HG02870 (cell line): ENCODE results near the gene ATOX1.
A peak's percentile ranks its signal among the peaks of the same experiment; 100 is the strongest.
"Not testable (repeated sequence)": the region's sequence is repeated elsewhere in the genome, so short reads cannot be mapped to it uniquely, and the experiment has no call there.

Experiments
- ATAC-seq: cut with Tn5 transposase; IDR thresholded peaks from one replicate; pipeline ENCODE4 v1.9.1; 2021; ENCODE audit warnings: mild to moderate bottlenecking, moderate library complexity; ENCODE audit not compliant: unreplicated experiment

ATOX1 gene, protein sequence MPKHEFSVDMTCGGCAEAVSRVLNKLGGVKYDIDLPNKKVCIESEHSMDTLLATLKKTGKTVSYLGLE

DNA sequence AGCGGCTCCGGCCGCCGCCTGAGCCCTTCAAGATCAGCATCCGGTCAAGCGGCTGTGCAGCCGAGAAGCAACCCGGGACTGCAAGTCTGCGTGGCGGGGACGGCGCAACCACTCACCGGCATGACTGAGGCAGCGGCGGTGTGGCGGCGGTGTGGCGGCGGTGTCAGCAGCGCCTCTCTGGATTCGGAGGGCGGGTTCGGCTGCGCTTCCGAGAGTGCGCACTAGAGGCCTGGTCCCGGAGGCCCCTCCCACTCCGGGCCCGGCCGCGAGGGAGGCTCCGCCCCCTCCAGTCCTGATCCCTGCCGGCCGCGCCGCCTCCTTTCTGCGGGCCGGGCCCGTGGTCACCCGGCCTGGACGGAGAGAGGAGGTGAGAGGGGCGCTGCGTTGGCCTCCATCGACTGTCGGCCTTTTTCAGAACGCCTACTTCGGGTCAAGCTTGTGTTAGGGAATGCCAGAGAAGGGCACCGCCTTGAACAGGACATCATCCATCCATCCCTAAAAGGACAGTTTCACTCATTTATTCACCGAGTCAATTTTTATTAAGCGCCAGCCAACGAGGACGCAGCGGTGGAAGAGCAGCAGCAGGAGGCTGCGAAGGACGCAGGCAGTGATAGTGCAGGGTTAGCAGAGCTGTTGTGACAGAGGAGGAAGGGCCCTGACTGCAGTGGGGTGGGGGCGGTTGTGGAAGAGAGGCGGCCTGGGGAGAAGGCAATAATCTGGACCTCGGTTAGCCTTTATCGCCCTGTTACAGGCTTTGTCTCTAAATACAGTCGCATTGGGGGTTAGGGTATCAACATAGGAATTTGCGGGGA lies at the start of gene ATOX1:
TSS of gene ATOX1 (minus strand) at position 202 of the 812 bp plus-strand sequence. CDS start at position 122, 80 bp downstream.
- peak; percentile 87 for ATAC-seq

DNA sequence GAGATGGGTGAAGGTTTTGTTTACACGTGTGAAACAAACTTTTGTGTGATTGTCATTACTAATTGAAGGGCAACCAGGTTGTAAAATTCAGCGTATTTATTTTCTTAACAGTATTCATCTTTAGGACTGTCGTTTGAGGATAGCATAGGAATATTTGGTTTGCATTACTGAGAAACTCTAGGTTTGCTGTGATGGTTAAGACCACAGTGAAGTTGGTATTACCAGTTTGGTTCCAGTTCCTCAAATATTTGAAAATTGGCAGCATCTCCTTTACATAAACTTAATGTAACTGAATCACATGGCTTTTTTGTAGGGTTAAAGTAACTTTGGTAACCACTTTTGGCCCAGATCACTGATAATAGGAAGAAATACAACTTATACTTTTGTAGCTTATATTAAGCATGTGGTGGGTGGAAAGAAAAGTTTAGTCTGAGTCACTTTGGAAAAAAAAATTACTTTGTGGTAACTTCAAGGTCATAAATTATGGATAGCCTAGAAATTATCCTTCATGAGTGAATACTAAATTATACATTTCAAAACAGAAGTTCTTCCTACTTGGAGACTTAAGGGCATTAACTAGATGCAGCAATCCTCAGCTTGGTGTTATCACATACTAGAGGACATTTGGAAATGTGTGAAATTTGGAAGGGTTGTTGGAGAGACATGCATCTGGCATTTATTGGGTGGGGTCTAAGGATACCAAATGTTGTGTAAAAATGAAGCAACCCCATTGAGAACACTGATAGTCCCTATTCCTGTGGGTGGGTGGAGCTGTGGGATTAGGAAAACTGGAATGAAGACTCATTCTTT lies 47.2 kb upstream of the ATOX1 start:
- ATAC-seq, result no peak

DNA sequence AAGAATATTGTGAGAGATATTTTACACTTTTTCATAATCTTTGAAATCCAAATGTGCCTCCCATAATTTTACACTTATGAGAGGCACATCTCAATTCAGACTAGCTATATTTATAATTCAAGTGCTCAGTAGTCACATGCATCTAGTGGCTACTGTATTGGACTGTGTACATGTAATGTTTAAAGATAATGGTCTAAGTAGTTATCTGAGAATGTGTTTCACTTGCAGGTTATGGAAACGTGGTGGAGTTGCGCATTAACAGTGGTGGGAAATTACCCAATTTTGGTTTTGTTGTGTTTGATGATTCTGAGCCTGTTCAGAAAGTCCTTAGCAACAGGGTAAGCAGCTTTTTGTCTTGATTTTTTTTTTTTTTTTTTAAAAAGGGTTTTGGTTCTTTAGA lies 42.1 kb upstream of the ATOX1 start:
- ATAC-seq, result no peak

DNA sequence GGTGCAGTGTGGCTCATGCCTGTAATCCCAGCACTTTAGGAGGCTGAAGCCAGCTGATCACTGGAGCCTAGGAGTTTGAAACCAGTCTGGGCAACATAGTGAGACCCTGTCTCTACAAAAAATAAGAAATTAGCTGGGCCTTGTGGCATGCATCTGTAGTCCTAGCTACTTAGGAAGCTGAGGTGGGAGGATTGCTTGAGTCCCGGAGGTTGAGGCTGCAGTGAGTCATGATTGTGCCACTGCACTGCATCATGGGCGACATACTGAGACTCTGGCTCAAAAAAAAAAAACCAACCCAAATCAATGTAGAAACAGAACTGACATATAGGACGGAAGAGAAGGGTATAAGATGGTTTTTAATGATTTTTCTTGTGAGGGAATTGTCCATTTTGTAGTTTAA lies 41.0 kb upstream of the ATOX1 start:
- ATAC-seq, result no peak

DNA sequence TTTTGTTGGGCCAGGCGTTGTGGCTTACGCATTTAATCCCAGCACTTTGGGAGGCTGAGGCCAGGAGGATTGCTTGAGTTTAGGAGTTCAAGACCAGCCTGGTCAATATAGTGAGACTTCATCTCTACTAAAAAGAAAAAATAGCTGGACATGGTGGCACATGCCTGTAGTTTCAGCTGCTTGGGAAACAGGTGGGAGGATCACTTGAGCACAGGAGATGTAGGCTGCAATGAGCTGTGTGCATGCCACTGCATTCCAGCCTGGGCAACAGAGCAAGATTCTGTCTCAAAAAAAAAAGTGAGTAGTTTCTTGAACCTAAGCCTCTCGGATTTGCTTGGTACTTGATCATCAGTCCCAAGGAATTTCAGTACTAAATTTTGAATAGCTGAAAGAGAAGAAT lies 40.2 kb upstream of the ATOX1 start:
- no peak for ATAC-seq

DNA sequence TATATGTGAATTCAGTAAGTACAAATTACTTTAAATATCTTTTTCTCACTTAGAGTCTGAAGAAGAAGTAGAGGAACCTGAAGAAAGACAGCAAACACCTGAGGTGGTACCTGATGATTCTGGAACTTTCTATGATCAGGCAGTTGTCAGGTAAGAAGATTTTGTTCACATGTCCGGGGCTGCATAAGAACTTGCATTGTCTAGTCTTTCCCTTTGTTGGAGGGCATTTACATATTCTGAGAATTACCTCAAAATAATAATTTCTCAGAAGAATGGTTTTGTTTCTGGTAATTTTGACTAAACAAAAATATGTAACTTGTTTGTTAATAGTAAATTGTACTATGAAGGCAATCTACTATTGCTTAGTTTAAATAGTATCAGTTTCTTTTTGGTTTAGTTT lies 37.0 kb upstream of the ATOX1 start:
- no peak for ATAC-seq

DNA sequence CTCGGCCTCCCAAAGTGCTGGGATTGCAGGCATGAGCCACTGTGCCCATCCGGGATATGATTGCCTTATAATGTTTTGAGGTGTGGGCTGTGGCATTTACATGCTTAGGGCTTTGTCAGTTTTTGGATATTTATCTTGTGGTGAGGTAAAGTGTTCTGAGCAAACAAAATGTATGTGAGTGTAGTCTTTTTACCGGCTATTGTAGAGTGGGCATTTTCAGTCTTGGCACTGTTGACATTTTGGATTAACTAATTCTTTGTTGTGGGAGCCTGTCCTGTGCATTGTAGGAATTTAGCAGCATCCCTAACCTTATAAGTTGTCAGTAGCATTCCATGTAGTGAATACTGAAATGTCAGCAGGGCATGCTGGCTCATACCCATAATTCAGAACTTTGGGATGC lies 34.9 kb upstream of the ATOX1 start:
- no peak for ATAC-seq

DNA sequence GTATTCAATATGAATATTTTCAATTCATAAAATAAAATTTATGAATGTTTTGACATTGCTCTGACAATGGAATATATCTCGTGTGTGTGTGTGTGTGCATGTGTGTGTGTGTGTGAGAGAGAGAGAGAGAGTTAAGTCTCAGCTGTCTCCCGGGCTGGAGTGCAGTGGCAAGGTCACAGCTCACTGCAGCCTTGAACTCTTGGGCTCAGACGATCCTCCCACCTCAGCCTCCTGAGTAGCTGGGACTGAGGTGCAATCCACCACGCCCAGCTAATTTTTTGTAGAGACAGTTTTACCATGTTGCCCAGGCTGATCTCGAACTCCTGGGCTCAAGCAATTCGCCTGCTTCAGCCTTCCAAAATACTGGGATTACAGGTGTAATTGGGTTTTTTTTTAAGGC lies 29.4 kb upstream of the ATOX1 start:
- no peak for ATAC-seq

DNA sequence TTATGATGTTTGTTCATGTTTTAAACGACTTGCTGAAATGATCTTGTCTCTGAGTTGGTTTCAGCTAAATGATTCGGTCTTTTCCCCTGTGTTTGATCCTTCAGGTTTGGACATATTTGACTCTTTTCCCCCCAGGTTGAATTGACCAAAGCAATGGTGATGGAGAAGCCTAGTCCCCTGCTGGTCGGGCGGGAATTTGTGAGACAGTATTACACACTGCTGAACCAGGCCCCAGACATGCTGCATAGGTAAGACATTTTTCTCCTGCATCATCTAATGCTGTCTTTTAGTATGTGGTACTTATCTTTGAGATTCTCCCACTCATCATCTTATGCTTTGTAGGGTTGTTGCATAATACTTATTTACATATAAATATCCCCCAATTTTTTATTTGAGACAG lies 28.0 kb upstream of the ATOX1 start:
- ATAC-seq, result no peak

DNA sequence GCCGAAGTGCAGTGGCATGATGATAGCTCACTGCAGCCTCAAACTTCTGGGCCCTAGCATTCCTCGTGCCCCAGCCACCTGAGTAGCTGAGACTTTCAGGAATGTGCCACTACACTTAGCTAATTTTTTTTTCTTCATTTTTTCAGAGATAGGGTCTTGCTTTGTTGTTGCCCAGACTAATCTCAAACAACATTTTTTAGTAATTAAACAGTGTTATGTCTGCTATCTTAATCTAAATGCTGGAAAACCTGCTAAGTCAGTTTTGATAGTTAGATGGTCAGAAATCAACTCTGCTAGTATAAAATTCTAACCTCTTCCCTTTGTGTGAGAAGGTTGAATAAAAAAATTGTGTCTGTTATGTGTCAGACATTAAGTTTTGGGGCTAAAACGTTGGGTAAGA lies 25.7 kb upstream of the ATOX1 start:
- no peak for ATAC-seq

DNA sequence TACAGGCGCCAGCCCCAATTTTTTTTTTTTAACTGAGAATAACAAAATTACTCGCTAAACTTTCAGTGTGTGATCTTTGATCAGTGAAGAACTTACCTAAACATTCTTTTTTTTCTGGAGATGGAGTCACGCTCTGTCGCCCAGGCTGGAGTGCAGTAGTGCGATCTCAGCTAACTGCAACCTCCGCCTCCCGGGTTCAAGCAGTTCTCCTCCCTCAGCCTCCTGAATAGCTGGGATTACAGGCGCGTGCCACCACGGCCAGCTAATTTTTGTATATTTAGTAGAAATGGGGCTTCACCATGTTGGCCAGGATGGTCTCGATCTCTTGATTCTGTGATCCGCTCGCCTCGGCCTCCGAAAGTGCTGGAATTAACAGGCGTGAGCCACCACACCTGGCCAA lies 25.2 kb upstream of the ATOX1 start:
- ATAC-seq, result not testable (repeated sequence)

DNA sequence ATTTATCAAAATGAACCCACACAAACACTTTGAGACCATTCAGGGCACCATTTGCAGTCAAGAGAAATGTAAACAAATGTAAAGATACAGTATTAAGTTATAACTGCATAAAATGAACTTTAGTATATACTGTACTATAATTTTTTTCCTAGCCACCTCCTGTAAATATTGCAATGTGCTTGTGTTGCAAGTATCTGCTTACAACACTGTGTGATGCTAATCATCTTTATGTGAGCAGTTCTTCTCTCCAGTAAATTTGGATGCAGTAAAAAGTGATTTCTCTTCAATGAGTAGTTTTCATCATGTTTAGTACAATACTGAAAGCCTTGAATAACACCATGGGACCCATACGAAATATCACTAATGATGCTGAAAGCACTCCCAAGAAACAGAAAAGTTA lies 22.8 kb upstream of the ATOX1 start:
- no peak for ATAC-seq

DNA sequence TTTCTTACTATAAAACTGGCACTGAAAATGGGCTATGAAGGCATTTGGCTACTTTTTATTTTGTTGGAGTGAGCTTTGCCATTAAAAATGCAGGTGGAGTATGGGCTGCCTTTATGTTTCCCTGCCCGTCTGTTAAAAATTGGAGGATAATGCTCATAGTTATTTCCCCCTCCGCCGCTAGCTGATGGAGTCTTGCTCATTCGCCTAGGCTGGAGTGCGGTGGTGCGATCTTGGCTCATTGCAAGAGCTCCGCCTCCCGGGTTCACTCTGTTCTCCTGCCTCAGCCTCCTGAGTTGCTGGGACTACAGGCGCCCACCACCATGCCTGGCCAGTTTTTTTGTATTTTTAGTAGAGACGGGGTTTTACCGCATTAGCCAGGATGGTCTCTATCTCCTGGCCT lies 21.9 kb upstream of the ATOX1 start:
- no peak for ATAC-seq

DNA sequence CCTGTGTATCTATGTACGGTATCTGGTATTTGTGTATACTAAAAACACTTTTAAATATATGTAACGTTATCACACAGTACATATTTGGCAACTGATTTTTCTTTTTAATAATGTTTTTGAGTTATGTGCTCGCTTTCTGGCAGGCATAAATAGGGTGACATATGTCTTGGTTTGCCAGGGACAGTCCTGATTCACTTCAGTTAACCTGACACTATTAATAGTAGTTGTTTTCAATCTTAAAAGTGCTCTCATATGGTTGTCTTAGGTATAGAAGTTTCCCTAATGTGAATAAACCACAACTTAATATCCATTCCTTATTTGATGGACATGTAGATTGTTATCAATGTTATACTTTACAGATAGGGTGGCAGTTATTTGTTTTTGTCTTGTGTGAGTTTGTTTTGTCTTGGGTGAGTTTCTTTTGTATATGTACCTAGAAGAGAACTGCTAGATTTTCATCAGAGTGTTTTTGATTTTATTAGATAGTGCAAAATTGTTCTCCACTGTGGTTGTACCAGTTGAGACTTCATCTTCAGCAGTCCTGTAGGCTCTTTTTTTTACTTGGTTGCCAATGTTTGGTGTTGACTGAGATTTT lies 21.2 kb upstream of the ATOX1 start:
- no peak for ATAC-seq

DNA sequence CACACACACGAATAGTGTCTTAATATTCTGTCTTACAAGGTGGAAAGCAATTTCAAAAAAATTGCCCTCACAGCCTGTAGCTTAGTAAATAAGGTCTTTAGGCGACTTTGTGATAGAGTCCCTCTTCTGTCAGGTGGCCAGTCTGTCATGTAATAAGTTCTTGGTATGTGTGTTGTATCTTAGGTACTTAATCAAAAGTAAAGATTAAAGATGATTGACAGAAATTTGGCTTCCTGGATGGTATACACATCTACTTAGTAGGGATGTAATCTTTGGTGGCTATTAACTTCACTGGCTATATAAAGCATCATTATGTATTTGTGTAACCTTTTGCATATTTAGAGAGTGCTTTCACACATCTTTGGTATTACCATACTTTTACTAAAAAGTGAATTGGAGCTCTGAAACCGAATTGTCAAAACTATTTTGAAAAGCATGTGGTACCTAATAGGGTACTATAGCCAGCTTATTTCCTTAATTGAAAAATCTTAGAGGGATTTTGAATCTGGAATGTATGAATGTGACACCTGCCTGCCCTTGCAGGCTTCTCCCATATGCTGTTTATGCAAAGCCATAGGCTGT lies 16.7 kb upstream of the ATOX1 start:
- no peak for ATAC-seq

DNA sequence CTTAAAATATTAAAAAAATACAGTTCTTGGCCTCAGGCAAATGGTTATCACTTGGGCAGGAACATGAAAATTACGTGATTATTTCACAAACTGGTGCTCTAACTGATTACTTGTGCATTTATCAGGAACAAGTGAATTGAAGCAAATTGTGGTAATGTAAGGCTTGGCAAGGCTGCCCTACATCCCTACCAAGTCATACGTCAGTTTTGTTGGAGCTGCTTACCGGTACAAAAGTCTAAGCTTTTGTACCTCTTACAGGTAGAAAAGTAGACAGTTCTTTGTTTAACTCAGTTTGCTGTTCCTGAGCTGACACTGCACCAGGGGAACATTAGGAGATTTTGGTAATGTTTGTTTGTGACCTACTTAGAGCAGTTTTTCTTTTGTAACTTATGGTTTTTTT lies 15.5 kb upstream of the ATOX1 start:
- no peak for ATAC-seq

DNA sequence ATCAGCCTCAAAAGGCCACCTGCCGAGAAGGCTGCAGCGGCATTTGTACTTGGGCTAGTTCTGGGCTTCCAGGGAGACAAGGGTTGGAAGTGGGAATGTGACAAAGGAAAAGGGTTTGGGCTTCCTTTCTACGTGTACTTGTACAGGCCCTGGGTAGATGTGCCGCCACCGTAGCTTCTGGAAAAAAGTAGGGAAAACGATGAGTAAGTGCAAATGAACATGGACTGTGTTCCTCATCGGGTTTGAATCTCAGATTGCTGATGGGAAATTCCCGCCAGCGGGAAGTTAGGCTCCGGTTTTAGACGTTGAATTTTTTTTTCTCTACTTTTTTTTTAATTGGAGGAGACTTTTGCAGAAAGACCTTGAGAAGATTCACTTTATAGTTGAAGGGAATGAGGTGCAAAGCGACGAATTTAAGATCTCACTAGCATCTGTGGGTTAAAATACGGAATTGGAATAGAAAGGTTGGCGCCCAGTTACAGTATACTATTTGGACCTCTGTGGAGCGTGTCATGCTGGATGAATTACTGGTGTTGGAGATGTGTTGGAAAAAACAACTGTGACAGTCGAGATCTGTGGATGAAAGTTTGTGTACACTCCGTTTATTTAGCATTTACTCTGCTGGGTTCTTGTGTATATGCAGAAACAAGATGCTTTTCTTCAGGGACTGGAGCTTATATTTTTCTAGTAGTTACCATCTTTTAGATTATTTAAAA lies 14.6 kb upstream of the ATOX1 start:
- no peak for ATAC-seq

DNA sequence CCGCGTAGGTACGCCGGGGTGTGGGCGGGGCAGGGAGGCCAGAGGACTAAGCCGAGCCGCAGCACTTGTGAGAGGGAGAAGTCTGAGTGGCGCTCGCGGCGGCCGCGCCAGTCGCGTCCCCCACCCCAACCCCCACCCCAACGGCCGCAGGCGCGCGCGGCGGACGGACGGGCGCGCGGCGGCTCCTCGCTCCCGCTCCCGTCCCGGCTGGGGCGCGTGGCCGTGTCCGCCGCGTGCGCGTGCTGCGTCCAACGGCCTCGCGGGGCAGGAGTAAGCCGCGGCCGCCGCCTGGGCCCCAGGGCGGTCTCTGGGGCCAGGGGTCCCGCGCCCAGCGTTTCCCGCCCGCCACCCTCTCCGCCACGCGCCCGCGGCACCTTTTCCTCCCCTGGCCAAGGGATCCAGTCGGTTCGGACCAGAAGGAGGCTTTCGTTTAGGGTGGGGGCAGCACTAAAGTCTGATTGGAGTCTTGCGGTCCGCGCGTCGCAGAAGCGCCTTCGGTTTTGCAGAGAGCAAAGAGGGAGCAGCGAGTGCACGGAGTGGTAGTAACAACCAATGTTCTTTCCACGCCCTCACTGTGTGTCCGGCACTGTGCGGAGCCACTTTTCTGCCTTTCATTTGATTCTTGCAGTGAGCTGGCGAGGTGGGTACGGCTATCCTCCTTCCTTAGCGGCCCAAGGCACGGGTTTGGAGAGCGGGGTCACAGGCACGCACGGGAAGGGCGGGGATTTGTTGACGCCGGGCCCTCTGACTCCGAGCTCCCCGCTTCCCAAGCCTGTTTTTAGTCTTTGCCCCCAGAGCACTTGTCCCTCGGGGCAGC lies 13.8 kb upstream of the ATOX1 start:
- no peak for ATAC-seq

DNA sequence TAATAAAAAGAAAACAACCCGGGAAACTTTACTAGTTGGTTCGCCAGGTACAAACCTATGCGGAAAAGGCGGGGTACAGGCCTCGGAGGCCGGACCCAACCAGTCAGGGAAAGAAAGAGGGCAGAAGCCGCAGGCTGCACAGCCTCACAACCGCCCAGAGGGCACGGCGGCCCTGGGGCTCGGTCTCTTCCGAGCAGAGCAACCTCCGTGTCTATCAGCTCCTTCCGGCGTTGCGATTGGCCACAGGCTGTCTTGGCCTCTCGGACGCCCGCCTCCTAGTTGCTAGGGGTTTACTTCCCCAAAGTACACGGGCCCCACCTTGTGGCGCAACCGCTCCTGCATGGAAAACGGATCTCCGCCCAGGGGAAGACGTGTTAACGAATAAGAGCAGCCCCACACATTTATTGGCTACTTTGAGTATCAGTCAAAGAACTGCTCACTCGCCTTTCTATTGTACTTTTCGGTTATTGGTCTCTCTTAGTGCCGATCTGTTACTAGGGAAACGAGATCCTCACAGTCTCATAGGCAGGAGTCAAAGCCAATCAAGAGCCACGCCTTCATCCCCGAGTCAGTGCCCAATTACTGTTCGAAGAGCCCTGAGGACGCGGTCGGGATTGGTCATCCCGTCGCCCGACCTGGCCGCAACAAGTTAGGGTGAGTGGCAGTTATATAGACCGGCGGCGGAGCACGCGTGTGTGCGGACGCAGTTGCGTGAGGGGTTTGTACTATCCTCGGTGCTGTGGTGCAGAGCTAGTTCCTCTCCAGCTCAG lies 13.0 kb upstream of the ATOX1 start, which contains the start of gene G3BP1:
TSS of gene G3BP1 (plus strand) at position 696 of the 770 bp plus-strand sequence. CDS start 14,667 bp downstream, outside the sequence.
- ATAC-seq, result peak; percentile 78
